Endothelial cell of umbilical vein (primary cell): ENCODE measurements around the gene KCNH1. TPM values are rescaled to one million over a fixed set of nuclear protein-coding genes. Genes with fewer than 3 reads are reported as not detected.

Source experiments
- BruUV-seq: library from RNA; stranded (reverse); fragments of 400-500 nt; replicated peaks from 2 replicates; lab custom pipeline; 2021; lab: Mats Ljungman, UMichigan
- CTCF ChIA-PET: fragments of 300-600, 350-600 bp; sonication (Branson Sonifier 250); formaldehyde crosslinking; loops from one replicate; lab custom pipeline; 2021; ENCODE audit warnings: antibody characterized with exemption, inconsistent platforms; lab: Charles Lee
- POLR2A ChIA-PET: fragments of 300-600, 350-600 bp; sonication (Branson Sonifier 250); formaldehyde crosslinking; loops from one replicate; lab custom pipeline; 2021; ENCODE audit warnings: antibody characterized with exemption, inconsistent platforms; lab: Charles Lee
- DNase-seq: peaks from one replicate; pipeline ENCODE4 v3.0.0-alpha.2; 2011; ENCODE audit warnings: low read depth, low spot score
- FAIRE-seq: peaks from 2 replicates; lab custom pipeline; 2011; peaks lifted over from hg19 to GRCh38; lab: Jason Lieb, UNC
- H2AFZ ChIP-seq: 2 replicates; pipeline ENCODE4 v1.6.0; 2012; ENCODE audit warnings: low read depth, low read length, control low read depth, inconsistent platforms
- H3K27ac ChIP-seq: 2 replicates; pipeline ENCODE4 v1.5.1; 2011; ENCODE audit warnings: low read depth, mild to moderate bottlenecking, control low read depth, low read length, moderate library complexity; ENCODE audit not compliant: insufficient read depth
- H3K27me3 ChIP-seq, 2 experiments: 2 replicates each; pipeline versions ENCODE4 v1.6.0 to v1.6.1; 2011; ENCODE audit warnings: low read length in 2 of 2, mixed read lengths in 1 of 2; ENCODE audit not compliant: control insufficient read depth in 2 of 2, insufficient read depth in 2 of 2
- H3K36me3 ChIP-seq, 2 experiments: 2 replicates in 1 of 2; 3 replicates in 1 of 2; pipeline ENCODE4 v1.5.1; 2011; ENCODE audit warnings: low read length in 2 of 2, mild to moderate bottlenecking in 1 of 2, moderate library complexity in 1 of 2; ENCODE audit not compliant: control insufficient read depth in 2 of 2, insufficient read depth in 2 of 2; ENCODE audit errors: extremely low read depth in 1 of 2
- H3K4me1 ChIP-seq: 3 replicates; pipeline ENCODE4 v1.5.1; 2011; ENCODE audit warnings: mild to moderate bottlenecking, low read length; ENCODE audit not compliant: control insufficient read depth, insufficient read depth; ENCODE audit errors: extremely low read depth
- H3K4me2 ChIP-seq: 2 replicates; pipeline ENCODE4 v1.6.1; 2011; ENCODE audit warnings: low read length, control low read depth, mixed read lengths; ENCODE audit not compliant: insufficient read depth
- H3K4me3 ChIP-seq, 3 experiments: fragments of 200-600 bp in 1 of 3; sonication (generic), shearing (Covaris generic) in 1 of 3; replicated peaks in 1 of 3; 2 replicates each; pipeline ENCODE4 v1.5.1; 2011 to 2016; ENCODE audit warnings: control low read depth in 3 of 3, low read length in 3 of 3, mild to moderate bottlenecking in 2 of 3, inconsistent platforms in 1 of 3, low read depth in 1 of 3, moderate library complexity in 1 of 3; ENCODE audit not compliant: insufficient read depth in 1 of 3
- H3K79me2 ChIP-seq: 2 replicates; pipeline ENCODE4 v1.6.0; 2012; ENCODE audit warnings: low read length, inconsistent platforms; ENCODE audit not compliant: control insufficient read depth, insufficient read depth
- H3K9ac ChIP-seq: replicated peaks from 2 replicates; pipeline ENCODE3; 2011; ENCODE audit warnings: low read length, control low read depth; ENCODE audit not compliant: insufficient read depth; ENCODE audit errors: extremely low read depth
- H3K9me1 ChIP-seq: replicated peaks from 3 replicates; pipeline ENCODE4 v1.6.0; 2011; ENCODE audit warnings: mild to moderate bottlenecking, low read length; ENCODE audit not compliant: control insufficient read depth, insufficient read depth; ENCODE audit errors: extremely low read depth
- H3K9me3 ChIP-seq: replicated peaks from 2 replicates; pipeline ENCODE4 v1.5.1; 2012; ENCODE audit warnings: low read length, inconsistent platforms; ENCODE audit not compliant: control insufficient read depth, insufficient read depth
- H4K20me1 ChIP-seq: replicated peaks from 2 replicates; pipeline ENCODE3; 2011; ENCODE audit warnings: mild to moderate bottlenecking, low read length; ENCODE audit not compliant: control insufficient read depth, insufficient read depth; ENCODE audit errors: extremely low read depth
- CTCF ChIP-seq, 2 donors: IDR thresholded peaks; 1 replicate in 1 of 2; 2 replicates in 1 of 2; pipeline ENCODE4 v1.5.1; 2011; ENCODE audit warnings: low read length in 2 of 2, mild to moderate bottlenecking in 2 of 2, moderate library complexity in 2 of 2, control low read depth in 1 of 2, inconsistent platforms in 1 of 2, low read depth in 1 of 2; ENCODE audit not compliant: insufficient read depth in 1 of 2; ENCODE audit errors: extremely low read depth in 1 of 2
- EZH2 ChIP-seq: IDR thresholded peaks from 2 replicates; pipeline ENCODE4 v1.6.1; 2012; ENCODE audit warnings: borderline replicate concordance, low read depth, mild to moderate bottlenecking, moderate library complexity, low read length, inconsistent platforms; ENCODE audit not compliant: severe bottlenecking
- JUN ChIP-seq: IDR thresholded peaks from 2 replicates; pipeline ENCODE4 v1.6.1; 2011; ENCODE audit warnings: borderline replicate concordance, low read depth; ENCODE audit not compliant: insufficient read length, insufficient read depth
- MAX ChIP-seq: IDR thresholded peaks from 2 replicates; pipeline ENCODE4 v1.6.1; 2011; ENCODE audit not compliant: insufficient read depth, insufficient read length
- MYC ChIP-seq: IDR thresholded peaks from one replicate; pipeline ENCODE4 v1.6.1; 2011; ENCODE audit warnings: mild to moderate bottlenecking, low read depth, low read length
- POLR2AphosphoS5 ChIP-seq: IDR thresholded peaks from 2 replicates; pipeline ENCODE4 v1.6.1; 2012; ENCODE audit warnings: low read depth, mild to moderate bottlenecking, control low read depth, low read length, moderate library complexity; ENCODE audit not compliant: insufficient read depth
- dilution Hi-C: fragments of 300-500 bp; cut with MboI; formaldehyde crosslinking; loops from one replicate; pipeline ENCODE4 v1.15.0; 2019; ENCODE audit warnings: low sequenced_read_pairs; ENCODE audit not compliant: extremely low pct_ligation_motif_present
- intact Hi-C: fragments of 100-400 bp; cut with micrococcal nuclease; formaldehyde crosslinking; loops from one replicate; pipeline ENCODE4 v1.10.0; 2022
- polyA plus RNA-seq, 4 experiments: library from polyadenylated mRNA; depleted of rRNA in 3 of 4; stranded (reverse) in 3 of 4; unstranded in 1 of 4; fragments of >200 nt; gene quantifications; 2 replicates each; pipeline versions ENCODE4 v1.2.1 to v1.2.3, GENCODE V29; 2011 to 2012; ENCODE audit warnings: missing spikeins in 1 of 4
- total RNA-seq: library from RNA; stranded (reverse); gene quantifications from 2 replicates; pipeline ENCODE4 v1.2.3, GENCODE V29; 2021

Gene KCNH1
- total and polyA plus RNA-seq, 2 donors (not counting 3 experiments of a cell fraction or from before 2014, with no cell fraction given): not detected

- Histone ChIP-seq H3K79me2 (no peaks in the 10 kb centered on the region), H3K9ac (no peak overlapping the region), H3K4me1 (no peaks in the 10 kb centered on the region), H4K20me1 (no peaks in the 10 kb centered on the region), H3K27me3 (no peaks in the 10 kb centered on the region), H3K9me1 (no peaks in the 10 kb centered on the region), H3K4me2 (no peak overlapping the region), H3K36me3 (no peaks in the 10 kb centered on the region), H3K27ac (no peak overlapping the region), H3K9me3 (no peaks in the 10 kb centered on the region), H3K4me3 (no peak overlapping the region), H2AFZ (no peak overlapping the region)
- ChIA-PET CTCF (interaction anchor here (0.9 kb wide), 1 partner anchor 11 kb away, joined by 4 read pairs; no protein-coding TSS in a partner anchor), POLR2A (no interaction called here)
- FAIRE-seq (no peak), DNase-seq (no peak)
- no TSS peak for BruUV-seq
- intact Hi-C loops (no loop called here), dilution Hi-C loops (no loop called here)
- TF ChIP-seq JUN (no peak), POLR2AphosphoS5 (no peak), CTCF (IDR thresholded peaks at IDR 0.05; ENCODE audit: extremely low read depth in 1 of 2, insufficient read depth in 1 of 2, low read depth in 1 of 2, low read length in 2 of 2) (no peak)
Observed at GRCh38 chr1:211182746-211183145, 48.8 kb upstream of the KCNH1 start.

GRCh38 chr1:211174375-211174774 is 40.4 kb upstream of the KCNH1 start:
- H2AFZ ChIP-seq: no peak overlapping the region
- dilution Hi-C loops: no loop called here
- no peaks in the 10 kb centered on the region for H3K36me3 ChIP-seq
- POLR2A ChIA-PET: no interaction called here
- H3K27me3 ChIP-seq: no peaks in the 10 kb centered on the region
- FAIRE-seq (no peak), DNase-seq (no peak)
- no peaks in the 10 kb centered on the region for H3K9me3 ChIP-seq
- no peak overlapping the region for H3K4me3 ChIP-seq
- no peak for TF ChIP-seq CTCF (IDR thresholded peaks at IDR 0.05; ENCODE audit: extremely low read depth in 1 of 2, insufficient read depth in 1 of 2, low read depth in 1 of 2, low read length in 2 of 2)
- TF ChIP-seq MYC: no peak
- no peak for TF ChIP-seq MAX
- TF ChIP-seq EZH2: no peak
- intact Hi-C loops: no loop called here
- H3K4me1 ChIP-seq: no peaks in the 10 kb centered on the region
- no peak overlapping the region for H3K4me2 ChIP-seq
- H3K9me1 ChIP-seq: no peaks in the 10 kb centered on the region
- CTCF ChIA-PET: no interaction called here
- H3K27ac ChIP-seq: no peak overlapping the region
- BruUV-seq: no TSS peak
- H4K20me1 ChIP-seq: no peaks in the 10 kb centered on the region
- no peaks in the 10 kb centered on the region for H3K79me2 ChIP-seq
- no peak overlapping the region for H3K9ac ChIP-seq
